Spleen (tissue), 7 donors: Measurements from ENCODE around the gene PGLYRP4.

Source experiments
- CTCF ChIP-seq, 11 experiments: fragments of 200-600 bp in 7 of 11; fragments of 450-650 bp in 4 of 11; sonication (generic) in 4 of 11; IDR thresholded peaks in 8 of 11; conservative IDR thresholded peaks in 3 of 11; 1 replicate in 7 of 11; 2 replicates in 4 of 11; pipeline versions ENCODE4 v1.4.0 to v1.8.0; 2016 to 2021; ENCODE audit warnings: antibody characterized with exemption in 11 of 11, inconsistent platforms in 4 of 11, mild to moderate bottlenecking in 1 of 11
- POLR2AphosphoS5 ChIP-seq, 3 donors: sonication (generic); formaldehyde crosslinking; IDR thresholded peaks; one replicate each; pipeline ENCODE4 v1.5.1; 2017; ENCODE audit warnings: antibody characterized with exemption in 3 of 3
- donor health status: DM: no; HTN: no; CAD: no; lungs with moderate emphysema.
- donor health status: DM: no; HTN: no; CAD: no.
- donor health status: DM: no; HTN: no; CAD: no.

- no peak for TF ChIP-seq CTCF (IDR thresholded peaks at IDR 0.05 in 8 of 11, conservative IDR thresholded peaks at IDR 0.05 in 3 of 11)
- peak in 2 of 3 donors; percentile 17 to 76 for TF ChIP-seq POLR2AphosphoS5 (IDR thresholded peaks at IDR 0.05)
These were observed 37.9 kb upstream of the PGLYRP4 start for GRCh38 chr1:153386500-153386901.
